Stimulated activated CD8-positive, alpha-beta memory T cell treated with anti-CD3 and anti-CD28 coated beads, Interleukin-15, amount 100 ng/mL, for 24 hours (primary cell): ENCODE results near the gene H1-8.

Source experiments
- DNase-seq: peaks from one replicate; pipeline ENCODE4 v3.0.0-alpha.2; 2020; ENCODE audit warnings: low read depth

The H1-8 gene

GRCh38 chr3:129594409-129594808 is 51.4 kb downstream of the H1-8 start:
- DNase-seq, result no peak

DNA sequence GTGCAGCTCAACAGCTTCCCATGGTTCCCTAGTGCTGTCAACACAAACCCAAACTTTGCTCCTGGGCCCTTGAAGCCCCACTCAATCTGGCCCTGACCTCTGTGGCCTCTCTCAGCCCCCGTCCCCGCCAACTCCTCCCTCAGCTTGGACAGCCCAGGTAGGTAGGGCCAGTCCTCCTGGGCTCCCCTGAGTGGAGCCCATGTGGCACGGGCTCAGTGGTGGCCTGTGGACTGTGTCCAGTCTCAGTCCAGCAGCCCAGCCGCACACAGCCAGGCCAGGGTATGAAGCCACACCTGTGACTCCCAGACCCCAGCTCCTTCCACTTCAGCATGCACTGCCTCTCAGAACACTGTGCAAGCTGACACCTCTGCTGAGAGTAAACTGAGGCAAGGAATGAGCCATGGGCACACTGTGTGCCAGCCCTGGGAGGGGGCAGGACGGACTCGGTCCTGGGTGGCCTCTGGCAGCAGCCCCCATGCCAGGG is 52.0 kb downstream of the H1-8 start:
- no peak for DNase-seq

DNA sequence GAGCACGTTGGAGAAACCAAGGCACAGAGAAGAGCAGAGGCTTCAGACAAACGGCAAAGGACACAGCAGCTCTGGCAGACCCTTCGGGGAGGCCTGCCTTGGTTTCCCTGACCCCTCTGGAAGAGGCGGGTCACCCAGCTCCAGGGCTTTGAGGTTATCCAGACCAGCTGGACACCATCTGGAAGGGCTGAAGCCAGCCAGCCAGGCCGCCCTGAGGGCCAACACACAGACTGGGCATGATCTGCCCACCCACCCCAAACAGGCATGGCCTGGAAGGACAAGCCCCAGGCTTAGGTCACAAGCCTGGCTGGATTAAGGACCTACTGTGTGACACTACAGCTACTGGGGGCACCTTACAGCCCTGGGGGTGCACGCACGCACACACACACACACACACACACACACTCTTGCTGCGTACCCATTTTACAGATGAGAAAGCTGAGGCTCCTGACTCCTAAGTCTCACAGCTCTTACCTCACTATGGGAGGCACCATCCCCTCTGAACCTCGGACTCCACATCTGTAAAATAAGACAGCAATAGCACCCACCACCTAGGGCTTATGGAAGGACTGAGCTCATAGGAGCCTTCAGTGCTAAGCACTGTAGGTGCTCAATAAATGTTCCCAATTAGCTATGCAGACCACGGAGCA is 52.7 kb downstream of the H1-8 start:
- no peak for DNase-seq

DNA sequence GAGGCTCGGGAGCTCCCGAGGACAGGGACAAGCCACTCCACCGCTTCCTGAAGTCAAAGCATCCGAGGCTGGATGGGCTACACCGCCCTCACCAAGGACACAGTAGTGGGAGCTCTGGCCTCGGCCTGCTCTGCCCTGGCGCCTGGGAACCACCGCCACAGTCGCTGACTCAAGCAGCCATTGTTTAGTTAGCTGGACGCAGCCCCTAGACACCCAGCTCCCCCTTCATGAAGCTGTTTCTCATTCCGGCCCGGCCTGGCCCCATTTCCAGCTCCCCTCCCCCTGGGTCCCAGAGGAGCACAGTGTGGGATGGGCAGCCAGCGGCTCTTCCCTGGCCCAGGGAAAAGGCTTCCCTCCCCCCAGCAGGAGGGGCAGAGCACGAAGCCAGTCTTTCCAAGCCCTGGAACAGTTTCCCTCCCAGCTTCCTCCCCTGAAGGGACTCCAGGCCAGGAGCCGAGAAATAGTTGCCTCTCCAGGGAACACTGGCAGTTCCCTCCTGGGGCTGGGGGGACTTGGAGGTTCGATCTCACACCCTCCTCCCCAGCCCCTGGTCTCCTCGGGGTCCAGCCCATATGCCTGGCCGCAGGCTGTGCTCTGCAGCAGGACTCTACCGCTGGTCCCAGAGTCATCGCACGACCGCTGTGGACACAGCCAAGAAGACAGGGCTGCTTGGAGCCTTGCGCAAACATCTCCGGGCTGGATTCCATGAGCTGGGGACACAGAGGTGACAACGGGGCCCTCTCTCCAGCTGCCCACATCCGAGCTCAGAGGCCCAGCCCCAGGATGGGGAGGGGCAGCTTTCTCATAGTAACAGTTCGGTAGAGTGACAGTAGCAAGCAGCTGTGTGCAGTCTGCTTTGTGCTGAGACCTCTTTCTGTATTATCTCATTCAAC is 53.5 kb downstream of the H1-8 start:
- DNase-seq, result no peak

GRCh38 chr3:129597087-129597999 is 54.4 kb downstream of the H1-8 start:
- DNase-seq, result no peak

DNA sequence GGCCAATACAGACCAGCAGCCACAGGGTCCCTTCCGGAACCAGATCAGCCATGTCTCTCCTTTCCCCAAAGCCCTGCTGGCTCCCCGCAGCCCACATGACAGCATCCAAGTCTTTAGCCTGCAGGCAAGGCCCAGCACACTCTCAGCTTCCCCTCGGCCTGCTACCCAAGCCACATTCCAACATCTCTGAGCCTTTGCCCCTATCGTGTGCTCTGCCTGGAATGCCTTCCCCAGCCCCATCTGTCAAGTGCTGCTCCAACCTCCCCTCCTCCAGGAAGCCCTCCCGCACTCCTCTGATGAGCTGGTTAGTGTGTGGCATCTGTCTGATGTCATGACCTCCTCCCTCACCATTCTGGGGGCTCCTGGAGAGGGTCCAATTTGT is 55.0 kb downstream of the H1-8 start:
- DNase-seq, result no peak

- DNase-seq, result no peak
Measured at GRCh38 chr3:129598484-129598883, 55.5 kb downstream of the H1-8 start.

DNA sequence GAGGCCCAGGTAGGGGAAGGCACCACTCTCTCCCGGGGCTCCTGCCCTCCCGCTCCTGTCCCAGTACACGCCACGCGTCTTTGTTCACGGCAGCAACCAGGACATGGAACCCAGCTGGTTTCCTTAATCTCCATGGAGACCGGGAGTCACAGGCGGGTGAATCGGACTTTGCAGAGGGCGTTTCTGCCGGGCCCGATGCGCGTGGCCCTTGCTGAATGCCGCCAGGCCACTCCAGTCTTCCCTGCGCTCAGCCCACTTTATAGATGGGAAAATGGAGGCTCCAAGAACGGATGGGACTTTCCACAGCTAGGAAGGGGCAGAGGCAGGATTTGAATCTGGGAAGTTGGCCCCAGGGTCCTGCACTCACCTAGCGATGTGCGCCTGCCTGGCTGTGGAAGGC is 56.1 kb downstream of the H1-8 start:
- no peak for DNase-seq

DNA sequence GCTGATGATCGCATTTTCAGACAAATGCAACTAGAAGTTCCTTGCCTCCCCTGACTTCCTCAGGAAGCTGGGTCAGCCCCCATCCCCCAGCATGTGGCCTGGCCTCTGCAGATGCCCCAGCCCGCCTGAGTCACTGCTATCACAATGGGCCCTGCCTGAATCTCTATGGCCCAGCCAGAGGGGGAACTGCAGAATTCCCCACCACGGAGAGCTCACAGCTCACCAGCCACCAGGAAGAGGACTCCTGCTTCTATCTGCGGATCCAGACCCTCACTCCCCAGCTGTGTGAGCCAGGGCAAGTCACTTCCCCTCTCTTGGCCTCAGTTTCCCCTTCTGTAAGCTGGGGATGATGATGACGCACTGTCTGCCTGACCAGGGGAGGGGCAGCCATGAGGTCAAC is 56.6 kb downstream of the H1-8 start:
- DNase-seq, result no peak

DNA sequence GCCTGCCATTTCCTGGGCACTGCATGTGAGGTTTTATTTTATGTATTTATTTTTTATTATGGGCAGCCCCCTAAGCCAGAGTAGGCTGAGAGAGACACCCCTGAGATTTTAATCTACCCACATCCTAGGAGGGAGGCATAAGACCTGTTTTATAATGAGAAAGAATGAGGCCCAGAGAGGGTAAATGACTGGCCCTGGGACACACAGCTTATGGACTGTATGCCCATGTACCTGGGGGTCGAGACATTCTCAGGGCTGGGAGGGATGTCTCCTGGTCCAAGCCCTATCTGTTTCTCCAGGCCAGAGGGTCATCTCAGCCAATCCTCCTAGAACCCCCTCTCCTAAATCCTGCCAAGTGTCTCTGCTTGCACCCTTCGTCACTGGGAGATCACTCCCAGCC is 57.4 kb downstream of the H1-8 start:
- no peak for DNase-seq
